GM13977 (cell line): Measurements from ENCODE around the gene DTNB.

Source experiments
- DNase-seq: peaks from one replicate; pipeline ENCODE4 v3.0.0; 2012; ENCODE audit warnings: low spot score
- in situ Hi-C: fragments of 300-500 bp; cut with MboI; formaldehyde crosslinking; loops from one replicate; pipeline ENCODE4 v1.12.0; 2022; ENCODE audit warnings: low sequenced_read_pairs, low pct_unique_long_range_greater_than_20kb, mixed read lengths, inconsistent platforms; ENCODE audit not compliant: unreplicated experiment
- TF ChIP-seq, protein P1 (sequence below): IDR thresholded peaks from 2 replicates; pipeline ENCODE4 v1.5.1; 2012; ENCODE audit warnings: mild to moderate bottlenecking, control low read depth; ENCODE audit not compliant: insufficient read depth; ENCODE audit errors: extremely low read depth, missing control alignments

DTNB gene

DNA sequence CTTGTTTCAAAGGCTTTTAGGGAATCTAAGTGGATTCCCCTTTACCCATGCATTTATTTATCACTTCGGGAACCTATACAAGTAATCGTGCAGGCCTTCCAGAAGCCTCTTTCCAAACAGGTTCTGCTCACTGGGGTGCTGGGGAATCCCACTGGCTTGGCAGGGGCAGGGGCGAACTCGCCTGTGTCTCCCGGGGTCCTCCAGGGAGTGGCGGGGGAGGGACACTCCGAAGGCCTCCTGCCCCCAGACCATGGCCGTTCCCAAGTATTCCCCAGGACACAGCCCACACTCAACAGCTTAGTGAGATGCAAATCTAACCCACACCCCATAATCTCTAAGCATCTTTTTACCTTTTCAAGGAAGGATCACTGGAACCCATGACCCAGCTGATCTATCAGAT lies 338.2 kb downstream of the DTNB start:
- TF ChIP-seq, protein P1, sequence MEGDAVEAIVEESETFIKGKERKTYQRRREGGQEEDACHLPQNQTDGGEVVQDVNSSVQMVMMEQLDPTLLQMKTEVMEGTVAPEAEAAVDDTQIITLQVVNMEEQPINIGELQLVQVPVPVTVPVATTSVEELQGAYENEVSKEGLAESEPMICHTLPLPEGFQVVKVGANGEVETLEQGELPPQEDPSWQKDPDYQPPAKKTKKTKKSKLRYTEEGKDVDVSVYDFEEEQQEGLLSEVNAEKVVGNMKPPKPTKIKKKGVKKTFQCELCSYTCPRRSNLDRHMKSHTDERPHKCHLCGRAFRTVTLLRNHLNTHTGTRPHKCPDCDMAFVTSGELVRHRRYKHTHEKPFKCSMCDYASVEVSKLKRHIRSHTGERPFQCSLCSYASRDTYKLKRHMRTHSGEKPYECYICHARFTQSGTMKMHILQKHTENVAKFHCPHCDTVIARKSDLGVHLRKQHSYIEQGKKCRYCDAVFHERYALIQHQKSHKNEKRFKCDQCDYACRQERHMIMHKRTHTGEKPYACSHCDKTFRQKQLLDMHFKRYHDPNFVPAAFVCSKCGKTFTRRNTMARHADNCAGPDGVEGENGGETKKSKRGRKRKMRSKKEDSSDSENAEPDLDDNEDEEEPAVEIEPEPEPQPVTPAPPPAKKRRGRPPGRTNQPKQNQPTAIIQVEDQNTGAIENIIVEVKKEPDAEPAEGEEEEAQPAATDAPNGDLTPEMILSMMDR, result no peak
- no peak for DNase-seq
- in situ Hi-C loops, result no loop called here

DNA sequence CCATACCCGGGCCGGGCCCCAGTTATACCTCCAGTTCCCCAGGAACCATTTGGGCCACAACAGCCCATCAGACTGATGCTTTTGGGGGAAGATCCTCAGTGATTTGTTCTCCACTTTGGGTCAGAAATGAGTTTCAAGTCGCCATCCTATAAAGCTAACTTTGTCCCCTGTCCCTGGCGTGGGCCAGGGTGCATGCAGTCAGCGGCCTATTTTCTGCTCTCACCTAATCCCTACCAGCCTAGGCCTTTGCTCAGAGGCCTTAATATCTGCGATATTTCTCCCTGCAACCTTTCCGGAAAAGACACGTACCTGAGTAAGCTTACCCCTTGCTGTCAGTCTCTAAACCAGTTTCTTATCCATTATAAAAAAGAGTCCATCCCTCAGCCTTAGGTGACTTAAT lies 338.9 kb downstream of the DTNB start:
- in situ Hi-C loops, result no loop called here
- DNase-seq, result no peak
- TF ChIP-seq, protein P1, result no peak

DNA sequence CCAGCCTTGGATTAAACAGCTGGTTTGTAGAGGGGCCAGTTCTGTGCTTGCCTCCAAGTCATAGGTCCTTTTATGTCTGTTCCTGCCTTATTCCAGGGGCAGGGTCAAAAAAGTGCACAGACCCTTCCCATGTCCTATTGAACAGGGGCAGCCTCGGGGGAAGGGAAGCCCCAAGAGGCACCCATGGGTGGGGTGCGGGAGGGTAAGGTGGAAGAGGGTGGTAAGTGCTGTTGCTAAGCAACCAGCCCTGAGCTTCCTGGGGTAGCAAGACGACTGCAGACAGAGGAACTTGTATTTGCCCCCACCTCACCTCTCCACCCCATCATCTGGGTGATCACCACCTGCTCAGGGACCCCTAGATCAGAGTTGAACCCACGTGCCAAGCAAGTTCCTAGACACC lies 339.4 kb downstream of the DTNB start:
- in situ Hi-C loops, result no loop called here
- no peak for DNase-seq
- TF ChIP-seq, protein P1, result no peak

DNA sequence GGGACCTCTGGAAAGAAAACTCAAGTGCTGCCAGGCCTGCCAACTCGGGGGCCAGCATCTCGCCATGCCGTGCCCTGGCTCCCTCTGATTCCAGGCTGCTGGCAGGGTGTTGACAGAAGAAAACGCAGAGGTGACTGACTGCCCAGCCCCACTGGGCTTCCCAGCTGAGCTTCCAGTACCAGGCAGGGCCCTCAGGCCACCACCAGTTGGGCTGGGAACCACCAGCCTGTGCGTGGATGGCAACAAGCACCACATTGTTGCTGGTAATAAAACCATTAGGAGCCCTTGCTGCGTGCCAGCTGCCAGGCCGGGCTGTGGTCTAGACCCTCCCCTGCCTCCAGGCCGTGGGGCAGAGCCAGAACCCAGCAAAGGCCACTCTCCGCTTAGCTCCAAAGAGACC lies 340.8 kb downstream of the DTNB start:
- in situ Hi-C loops, result no loop called here
- DNase-seq, result no peak
- TF ChIP-seq, protein P1, result no peak

DNA sequence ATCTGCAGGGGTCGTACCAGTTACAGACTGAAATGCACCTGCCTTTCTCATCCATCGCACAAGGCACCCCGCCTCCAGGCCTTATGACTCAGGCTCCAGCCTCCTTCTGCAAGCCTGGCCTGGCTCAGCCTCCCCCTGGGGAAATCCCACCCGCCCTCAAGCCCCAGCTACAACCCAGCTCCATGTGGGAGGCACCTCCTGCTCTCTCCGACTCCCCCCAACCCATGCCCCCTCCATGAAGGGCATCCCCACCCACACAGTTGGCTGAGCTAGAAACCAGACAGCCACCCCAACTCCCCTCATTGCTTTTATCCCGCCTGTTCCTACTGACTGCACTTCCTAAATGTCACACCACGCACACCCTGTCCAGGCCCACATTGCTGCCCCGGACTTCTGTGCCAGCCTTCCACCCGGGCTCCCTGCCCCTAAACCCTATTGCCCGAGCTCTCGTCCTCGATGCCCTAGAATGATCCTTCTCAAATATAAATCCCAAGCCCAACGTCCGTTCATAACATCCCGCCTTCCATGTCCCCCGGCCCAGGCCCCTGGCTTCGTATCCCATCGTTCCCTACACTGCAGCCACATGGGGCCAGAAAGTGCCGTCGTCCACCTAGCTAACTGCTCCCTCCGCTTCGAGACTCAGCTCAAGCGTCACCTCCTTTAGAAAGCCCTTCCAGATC lies 341.6 kb downstream of the DTNB start:
- peak; percentile 63 for DNase-seq
- in situ Hi-C loops, result no loop called here
- TF ChIP-seq, protein P1, result no peak

DNA sequence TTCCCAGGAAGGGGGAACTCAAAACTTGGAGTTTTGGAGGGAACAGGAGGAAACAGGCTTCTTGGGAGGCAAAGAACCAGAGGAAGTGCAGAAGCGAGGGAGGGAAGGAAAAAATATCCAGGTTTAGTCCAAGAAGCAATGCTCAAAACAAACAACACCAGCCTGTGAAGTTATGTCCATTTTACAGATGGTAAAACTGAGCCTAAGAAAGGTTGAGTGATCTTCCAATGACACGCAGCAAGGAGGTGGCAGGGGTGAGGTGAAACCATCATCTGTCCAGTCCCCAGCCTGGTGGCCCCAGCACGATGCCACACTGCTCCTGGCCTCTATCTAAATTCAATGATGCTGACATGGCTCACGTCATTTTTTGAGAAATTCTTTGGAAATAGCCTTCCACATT lies 342.4 kb downstream of the DTNB start:
- no peak for DNase-seq
- TF ChIP-seq, protein P1, result no peak
- in situ Hi-C loops, result no loop called here
